SK-N-MC (cell line): ENCODE measurements around the gene CMSS1.

Experiments
- EZH2 ChIP-seq: fragments of 200-600 bp; sonication (generic); IDR thresholded peaks from one replicate; pipeline ENCODE4 v1.6.1; 2017; ENCODE audit warnings: antibody characterized with exemption
- POLR2AphosphoS5 ChIP-seq: IDR thresholded peaks from 2 replicates; pipeline ENCODE4 v1.6.1; 2012; ENCODE audit warnings: mild to moderate bottlenecking, low read depth, low read length, borderline replicate concordance

DNA sequence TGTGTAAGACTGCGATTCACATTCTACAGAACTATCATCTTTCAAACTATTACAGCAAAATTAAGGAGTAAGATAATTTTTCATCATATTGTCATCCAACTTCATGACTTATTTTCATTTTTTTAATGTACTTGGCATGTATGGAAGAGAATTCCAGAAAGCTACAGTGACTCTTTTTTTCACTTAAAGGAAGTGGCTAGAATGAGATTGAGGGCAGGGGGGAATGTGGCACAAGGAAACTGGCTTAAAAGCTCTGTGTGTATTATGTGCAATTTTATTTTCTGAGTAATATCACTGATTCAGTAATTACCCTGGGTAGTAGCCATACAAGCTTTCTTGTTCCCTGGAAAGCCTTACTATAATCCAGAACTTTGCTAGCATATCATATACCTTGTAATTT is 202.1 kb downstream of the CMSS1 start:
- TF ChIP-seq EZH2 (no peak), POLR2AphosphoS5 (no peak)
